Dedifferentiated amniotic fluid mesenchymal stem cell (primary cell): Measurements from ENCODE around the gene AIFM2.

Experiments used
- DNase-seq: peaks from one replicate; pipeline ENCODE4 v3.0.0-alpha.2; 2016; ENCODE audit errors: extremely low spot score

Gene AIFM2

DNA sequence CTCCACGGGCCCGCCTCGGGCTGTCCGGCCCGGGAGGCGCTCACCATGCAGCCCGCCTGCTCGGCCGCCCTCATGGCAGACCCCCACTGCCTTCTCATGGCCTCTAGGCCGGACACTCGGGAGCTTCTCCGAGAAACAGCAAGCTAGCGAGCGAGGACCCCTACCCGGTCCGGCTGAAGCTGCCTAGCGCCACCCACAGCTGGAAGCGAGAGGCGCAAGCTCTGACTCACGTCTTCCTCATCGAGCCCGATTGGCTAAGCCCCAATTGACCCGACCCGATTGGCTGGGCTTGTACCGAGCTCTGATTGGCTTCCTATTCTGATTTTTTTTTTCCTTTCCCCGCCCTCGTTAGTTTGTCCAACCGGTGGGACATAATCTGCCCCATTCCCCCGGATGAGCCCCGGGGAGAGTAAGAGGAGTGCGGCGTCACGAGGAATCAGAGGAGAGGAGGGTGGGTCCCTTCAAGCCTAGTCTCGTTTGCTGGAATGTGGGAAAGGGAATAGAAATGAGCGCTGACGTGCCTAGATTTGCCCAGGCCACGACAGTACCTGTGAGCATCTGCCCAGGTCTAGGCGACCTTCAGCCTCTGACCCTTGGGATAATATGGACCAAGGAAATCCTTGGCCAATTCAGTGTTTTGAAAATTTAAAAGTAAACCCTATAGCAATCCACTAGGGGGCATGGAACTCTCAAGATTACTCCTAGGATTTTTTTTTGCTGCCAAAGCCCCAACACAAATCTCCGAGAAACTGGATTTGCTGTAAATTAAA is 14.0 kb upstream of the AIFM2 start, which contains the start of gene TYSND1:
TYSND1 (minus strand) TSS at position 212 of the 770 bp plus-strand sequence; CDS start at position 98, 114 bp downstream.
- DNase-seq = peak; percentile 98

DNA sequence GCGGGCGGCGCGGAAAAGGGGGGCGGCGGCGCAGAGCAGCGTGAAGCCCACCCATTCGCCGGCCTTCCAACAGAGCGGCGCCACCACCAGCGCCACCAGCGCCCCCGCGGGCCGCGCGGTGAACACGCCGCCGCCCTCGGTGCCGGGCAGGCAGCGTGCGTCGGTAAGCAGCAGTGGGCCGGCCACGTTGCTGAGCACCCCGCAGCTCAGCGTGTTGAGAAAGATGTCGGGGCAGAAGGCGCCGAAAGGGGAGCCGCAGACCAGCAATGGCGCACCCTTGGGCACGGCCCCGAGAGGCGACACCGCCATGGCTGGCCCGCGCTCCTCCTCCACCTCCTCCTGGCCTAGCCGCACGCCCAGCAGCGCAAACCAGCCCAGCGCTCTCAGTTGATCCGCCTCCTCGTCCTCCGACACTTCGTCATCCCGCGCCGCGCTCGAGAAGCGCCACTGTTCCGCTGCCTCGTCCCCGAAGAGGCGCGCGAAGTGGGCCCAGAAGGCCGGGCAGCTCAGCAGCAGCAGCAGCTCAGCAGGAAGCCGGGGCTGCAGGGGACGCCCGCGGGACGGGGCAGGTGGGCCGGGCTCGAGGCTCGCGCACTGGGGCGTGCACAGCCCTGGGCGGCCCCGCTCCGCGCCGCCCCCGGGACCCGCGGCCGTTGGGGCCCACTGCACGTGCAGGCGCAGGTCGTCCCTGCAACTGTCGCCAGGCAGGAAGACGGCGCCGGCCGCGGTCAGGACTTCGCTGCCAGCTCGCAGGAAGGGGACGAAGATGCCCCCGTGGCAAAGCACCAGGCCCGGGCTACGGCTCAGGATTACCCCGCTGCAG is 13.3 kb upstream of the AIFM2 start:
- peak; percentile 40 for DNase-seq

DNA sequence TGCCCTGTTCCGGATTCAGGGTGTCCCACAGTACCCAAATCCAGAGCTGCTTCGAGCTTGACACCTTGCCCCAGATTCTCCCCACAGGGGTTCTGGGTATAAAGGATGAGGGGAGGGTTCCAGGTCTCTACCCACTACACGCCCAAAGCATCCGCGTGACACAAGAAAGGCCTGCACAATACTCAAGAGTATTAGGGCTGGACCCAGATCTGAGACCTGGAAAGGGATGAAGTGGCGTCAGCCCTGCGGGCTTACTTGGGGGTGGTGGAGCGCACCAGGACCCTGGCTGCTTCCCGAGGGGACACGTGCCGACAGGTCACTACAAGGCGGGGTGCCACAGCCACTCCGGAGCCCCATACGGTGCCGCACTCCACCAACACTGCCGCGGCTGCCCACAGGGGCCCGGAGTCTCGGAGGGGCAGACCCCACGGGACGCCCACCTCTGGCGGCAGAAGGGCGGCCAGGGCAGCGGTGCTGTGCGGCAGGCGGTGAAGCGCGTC is 12.6 kb upstream of the AIFM2 start:
- DNase-seq = no peak

DNA sequence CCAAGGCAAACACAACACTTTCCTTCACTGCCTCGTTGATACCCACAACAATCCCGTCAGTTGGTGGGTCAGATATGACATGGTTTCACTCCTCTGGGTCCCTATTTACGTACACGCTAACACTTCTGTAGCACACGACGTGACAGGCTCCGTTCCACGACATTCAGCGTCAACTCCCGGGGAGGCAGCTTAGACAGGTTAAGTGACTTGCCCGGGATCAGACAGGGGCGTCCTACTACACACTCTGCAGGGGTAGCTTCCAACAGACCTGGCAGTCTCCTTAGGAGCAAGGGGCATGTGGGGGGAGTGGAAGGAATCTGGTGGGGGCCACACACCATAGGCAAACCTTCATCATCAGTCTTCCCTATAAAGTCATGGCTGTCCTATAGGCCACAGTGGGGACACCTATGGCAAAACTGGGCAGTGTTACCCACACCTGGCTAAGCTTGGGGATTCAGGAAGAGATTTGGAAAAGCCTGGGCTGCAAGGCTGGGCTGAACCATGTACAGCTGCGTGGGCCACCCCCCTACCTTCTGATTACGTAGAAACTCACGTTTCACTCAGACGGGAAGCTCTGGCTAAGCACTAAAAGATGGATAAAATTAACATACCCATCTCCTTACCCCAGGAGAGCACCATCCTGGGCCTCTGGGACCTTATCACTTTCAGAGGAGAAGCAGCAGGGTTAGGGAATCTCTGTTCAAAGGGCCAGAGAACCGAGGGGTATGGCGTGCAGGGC is 11.9 kb upstream of the AIFM2 start:
- DNase-seq = no peak

DNA sequence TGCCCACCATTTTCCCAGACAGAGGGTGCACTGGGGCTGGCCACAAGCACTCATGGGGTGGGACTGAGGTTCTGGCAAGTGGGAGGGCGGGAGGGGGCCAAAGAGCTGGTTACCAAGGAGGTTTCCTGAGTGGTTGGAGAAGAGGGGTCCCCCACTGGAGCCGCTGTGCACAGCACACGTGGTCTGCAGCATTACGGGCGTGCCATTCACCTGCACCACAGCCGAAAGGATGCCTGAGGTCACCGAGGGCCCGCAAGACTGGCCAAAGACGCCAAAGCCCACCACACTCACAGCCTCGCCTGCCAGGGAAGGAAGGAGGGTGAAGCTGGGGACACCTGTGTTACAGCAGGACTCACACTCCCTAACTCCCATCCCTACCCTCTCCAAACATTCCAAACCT is 9.9 kb upstream of the AIFM2 start:
- DNase-seq = no peak

DNA sequence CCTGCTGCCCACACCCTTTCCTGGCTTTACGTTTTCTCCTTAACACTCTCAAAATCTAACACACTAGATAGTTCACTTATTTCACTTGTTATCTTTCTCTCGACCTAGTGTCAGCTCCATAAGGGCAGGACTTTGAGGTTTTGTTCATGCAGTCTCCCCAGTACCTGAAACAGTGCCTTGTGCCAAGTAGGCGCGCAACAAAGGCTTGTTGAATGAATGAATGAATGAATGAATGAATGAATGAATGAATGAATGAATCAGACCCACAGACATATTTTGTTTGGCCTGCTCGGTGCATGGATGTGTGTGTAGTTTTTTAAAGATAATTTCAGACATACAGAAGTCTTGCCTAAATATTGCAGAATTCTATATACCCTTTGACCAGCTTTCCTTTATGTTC is 7.7 kb upstream of the AIFM2 start:
- no peak for DNase-seq

DNA sequence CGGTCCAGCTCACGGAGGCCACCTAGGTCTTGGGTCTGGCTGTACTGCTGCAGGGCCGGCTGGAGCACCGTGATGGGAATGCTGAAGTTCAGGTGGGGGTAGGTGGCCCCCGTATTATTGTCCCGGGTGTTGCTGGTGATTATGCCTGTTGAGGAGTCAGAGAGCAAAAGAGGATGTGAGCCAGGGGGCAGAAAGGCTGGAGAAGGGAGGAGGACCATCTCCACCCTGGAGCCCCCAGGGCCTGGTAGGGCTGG is 7.3 kb upstream of the AIFM2 start:
- DNase-seq = no peak

DNA sequence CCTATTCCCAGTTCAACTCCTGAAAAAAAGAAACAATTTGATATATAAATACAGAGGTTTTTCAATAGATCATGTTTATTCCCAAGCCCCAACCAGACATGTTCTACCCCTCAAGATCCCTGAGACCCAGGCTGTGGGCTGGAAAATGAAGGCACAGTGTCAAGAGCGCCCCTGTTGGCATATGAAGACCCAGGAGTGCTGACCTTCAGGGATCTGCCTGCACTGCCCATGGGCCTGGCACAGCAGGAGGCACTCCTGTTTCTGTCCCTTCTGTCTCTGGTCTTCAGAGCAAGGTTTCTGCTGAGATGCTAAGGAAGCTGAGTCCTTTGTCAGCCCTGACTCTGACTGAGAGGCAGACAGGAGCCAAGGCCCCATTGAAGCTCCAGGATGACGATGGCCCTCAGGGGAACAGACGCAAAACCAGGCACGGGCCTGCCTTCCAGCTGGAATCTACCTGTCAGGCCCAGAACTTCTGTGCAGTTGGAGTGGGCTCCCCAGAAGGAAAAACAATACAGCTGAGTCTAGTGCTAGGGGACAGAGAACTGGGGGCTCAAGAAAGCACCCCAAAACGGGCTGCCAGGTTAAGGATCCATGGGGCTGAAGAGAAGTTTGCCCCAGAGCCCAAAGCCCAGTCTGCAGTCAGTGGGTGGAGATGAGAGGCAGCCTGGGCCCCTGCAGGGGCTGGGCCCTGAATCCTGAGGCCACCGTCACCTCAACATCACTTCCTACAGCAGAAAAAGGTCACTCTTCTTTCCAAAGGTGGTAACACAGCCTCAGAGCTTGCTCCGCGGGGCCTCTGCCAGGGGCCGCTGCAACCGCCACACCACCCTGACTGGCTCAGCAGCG is 6.7 kb upstream of the AIFM2 start:
- no peak for DNase-seq

DNA sequence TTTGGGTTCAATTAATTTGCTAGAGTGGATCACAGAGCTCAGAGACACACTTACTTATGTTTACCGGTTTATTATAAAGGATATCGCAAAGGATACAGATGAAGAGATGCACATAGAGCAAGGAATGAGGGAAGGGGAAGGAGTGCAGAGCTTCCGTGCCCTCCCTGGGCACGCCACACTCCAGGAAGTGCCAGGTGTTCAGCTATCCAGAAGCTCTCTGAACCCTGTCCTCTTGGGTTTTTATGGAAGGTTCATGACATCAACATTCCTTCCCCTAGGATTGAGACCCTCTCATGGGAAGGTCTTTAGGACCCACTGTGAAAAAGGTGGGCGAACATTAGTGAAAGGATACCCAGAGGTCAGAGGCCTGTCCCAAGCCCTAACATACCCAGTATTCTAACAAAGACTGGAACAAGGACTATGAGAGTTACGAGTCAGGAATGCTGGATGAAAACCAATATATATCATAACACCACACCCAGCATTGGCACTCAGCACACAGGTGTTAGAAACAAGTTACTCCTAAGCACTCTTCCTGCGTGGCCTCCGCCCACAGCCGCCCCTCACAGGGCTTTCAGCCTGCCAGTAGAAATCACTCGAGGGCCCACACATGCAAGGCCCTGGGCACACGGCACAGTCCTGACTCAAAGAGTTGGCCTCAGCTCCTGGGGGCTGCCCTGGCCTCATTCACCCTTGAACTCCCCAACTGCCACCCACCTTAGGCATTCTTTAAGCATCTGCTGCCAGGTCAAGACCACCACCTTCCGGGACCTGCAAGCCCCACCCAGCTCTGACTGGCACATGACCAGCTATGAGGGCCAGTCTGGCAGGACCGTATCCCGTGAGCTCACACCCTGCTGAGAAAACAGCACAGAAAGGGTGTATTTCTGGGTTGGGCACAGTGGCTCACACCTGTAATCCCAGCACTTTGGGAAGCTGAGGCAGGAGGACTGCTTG is 5.6 kb upstream of the AIFM2 start:
- no peak for DNase-seq

DNA sequence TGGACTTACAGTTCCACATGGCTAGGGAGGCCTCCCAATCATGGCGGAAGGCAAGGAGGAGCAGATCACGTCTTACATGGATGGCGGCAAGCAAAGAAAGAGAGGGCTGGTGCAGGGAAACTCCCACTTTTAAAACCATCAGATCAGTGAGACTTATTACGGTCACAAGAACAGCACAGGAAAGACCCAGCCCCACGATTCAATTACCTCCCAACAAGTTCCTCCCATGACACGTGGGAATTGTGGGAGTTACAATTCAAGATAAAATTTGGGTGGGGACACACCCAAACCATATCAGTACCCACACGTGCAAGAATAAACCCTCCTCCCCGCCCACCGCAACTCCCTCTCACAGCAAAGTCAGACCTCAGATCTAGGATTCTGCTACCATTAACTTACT is 4.5 kb upstream of the AIFM2 start:
- DNase-seq = no peak

DNA sequence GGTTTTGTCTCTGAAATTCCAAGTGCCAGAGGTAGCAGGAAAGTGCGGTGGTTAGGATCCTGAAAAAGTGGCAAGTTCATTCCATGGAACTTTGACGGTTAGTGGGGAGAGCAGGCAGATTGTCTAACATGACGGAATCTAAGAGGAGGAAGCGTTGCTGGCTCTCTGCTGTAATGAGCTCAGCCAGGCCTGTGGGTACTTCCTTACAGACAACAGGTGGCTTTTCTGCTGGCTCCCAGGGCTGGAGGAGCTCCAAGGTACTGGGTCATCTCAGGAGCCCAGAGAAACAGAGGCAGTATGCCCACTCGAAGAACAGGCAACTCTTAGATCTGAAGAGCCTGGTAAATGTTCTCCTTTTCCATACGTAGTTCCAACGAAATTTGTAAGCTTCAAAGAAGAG is 3.1 kb upstream of the AIFM2 start:
- DNase-seq = no peak

DNA sequence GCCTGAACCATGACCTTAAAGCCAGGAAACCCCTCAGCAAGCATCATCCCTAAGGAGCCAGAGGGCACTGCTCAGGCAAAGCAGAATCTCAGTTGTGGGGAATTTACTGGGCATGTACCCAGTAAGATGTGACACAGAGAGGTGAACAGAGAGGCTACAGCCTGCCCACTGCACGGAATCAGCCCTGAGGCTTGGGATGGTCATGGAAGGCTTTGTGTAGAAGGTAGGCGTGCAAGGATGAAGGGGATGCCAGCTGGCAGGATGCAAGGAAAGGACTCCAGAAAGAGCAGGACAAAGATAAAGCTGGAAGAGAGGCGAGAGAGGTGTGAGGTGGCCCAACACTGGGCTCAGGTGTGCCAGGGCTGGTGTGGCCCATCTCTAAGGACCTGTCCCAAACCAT is 2.4 kb upstream of the AIFM2 start:
- DNase-seq = no peak

DNA sequence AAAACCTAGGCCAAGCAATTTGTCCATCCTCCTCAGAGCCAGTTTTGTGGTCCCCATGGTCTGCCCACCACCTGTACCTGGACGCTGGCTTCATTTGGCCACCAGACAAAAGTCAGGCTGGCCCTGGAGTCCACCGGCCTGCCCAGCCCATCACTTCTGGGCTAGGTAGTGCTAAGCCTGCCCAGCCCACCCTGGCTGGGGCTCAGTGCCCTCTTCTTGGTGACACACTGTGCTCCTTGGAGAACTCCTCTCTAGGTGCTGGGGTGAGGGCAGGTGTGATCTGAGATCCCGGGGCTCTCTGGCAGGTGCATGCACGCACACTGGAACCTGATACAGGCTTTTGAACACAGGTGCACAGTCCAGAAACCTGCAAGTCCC is 1.1 kb downstream of the AIFM2 start:
- no peak for DNase-seq

DNA sequence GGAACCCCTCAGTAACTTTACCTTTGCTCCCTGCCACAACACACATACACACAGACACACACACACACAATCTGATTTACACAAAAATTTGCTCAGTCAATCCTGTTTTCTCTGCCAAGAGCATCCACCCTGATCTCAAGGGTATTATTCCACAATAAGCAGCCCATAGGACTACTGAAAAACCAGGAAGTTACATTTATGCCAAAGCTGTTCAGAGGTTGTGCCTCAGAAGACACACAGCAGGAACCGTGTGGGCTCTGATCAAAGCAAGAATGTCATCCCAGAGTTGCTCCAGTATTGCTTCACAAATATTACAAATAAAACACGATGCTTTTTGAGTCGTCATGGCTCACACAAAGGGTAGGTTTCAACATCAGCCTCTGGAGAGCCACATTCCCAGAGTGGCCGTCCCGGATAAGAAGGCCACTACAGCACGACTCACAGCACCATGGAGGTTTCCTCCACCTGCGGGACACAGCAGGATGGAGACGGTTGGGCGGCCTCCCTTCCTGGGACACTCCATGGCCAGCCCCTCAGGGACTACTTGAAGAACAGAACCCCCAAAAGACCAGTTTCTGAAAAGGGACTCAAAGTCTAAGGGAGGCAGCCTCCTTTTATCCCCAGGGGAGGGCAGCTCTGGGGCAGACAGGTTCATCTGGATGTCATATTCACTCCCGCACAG is 1.6 kb downstream of the AIFM2 start:
- DNase-seq = peak; percentile 34

DNA sequence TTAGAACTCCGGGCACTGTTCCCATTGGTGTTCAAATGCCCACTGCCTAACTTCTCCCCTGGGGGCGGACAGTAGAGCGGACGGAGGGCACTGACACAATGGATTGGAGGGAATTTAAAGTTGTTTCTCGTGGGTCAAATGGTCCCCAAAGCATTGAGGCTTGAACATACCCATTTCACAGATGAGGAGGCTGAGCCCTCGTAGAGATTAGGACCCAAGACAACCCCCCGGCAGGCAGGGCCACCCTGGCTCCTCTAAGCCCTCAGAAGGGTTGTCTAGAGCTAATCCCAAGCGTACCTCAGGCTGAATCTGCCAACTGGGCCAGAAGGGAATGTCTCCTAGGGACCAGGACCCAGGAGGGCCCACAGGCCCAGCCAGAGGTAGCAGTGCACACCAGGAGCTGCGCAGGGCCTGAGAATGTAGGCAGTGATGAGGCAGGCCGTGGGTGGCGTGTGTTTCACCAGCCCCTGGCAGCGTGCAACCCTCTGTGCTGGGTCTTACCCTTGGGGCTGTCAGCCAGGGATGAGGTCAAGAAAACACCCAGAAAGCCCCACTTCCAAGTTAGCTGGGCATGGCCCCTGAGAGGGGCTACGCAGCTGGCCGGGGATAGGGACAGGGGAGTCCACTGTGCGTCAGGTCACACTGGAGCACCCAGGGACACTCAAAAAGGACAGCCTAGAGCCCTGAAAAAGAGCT is 5.8 kb downstream of the AIFM2 start:
- no peak for DNase-seq

DNA sequence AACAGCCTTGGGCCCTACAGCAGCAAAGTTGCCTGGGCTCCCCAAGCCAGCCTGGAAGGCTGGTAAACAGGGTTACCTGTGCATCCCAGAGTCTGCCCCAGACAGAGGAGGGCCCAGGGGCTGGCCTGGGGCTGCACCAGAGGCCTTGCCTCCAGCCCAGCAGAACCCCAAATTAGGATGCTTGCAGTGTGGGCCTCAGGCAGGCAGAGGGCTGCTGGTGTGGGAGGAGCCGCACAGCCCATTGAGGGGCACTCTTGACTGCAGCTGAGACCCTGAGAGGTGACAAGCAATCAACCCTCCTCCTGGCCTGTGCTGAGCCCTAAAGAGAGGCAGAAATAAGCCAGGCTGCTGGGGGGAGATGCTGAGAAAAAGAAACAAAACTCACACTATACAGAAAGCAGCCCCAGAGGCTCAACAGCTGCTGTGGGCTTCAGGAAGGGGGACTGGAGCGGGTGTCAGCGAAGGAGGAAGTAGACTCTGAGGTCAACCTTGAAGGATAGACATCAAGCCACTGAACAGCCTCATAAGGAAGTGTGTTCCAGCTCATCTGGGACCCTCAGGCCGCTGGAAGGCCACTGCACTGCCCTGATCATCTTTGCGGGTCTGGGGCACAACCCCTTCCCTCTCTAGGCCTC is 6.6 kb downstream of the AIFM2 start:
- DNase-seq = no peak

DNA sequence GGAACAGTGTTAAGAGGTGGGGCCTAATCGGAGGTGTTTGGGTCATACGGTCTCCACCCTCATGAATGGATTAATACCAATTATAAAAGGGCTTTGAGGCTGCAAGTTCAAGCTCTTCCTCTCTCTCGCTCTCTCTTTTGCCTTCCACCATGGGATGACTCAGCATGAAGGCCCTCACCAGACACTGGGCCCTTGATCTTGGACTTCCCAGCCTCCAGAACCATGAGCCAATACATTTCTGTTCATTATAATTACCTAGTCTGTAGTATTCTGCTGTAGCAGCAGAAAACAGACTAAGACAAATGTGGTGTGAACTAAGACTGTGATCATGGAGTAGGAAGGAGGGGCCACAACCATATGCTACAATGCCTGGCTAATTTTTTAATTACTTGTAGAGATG is 7.7 kb downstream of the AIFM2 start:
- DNase-seq = no peak

DNA sequence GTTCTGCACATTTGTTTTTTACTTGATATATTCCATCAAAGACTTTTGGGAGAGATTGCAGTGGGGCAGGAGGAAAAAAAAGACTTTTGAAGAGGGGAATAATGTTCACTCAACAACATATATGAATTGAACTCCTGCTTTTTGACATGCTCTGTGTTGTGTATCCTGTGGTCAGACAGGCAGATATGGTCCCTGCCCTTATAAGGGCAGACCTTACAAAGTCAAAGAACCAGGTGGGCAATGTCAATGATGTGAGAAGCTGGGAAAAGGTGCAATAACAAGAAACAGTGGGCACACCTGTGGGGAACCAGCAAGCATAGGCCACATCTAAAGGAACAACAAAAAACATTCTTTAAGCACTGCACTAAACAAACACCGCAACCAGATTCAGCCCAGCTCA is 8.2 kb downstream of the AIFM2 start:
- no peak for DNase-seq

DNA sequence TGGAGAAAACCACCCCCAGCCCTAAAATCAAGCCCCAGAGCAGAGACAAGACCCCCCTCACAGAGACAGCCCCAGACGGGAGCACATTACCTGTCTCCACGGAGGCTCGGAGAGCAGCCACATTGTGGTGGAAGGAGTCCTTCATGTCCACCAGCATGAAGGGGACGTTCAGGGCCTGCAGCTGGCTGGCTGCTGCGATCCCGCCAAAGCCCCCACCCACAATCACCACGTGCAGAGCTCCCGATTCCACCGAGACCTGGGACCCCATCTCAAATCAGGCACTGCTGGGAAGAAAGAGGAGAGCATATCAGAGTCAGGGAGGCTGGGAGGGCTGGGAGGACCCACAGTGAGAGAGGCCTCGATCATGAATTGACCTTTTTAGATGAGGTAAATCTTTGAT is 8.8 kb downstream of the AIFM2 start:
- no peak for DNase-seq
